Liver (tissue), 3 donors: ENCODE measurements around the gene ATAD3A.

Experiments
- CTCF ChIP-seq: fragments of 150-350 bp; IDR thresholded peaks from 2 replicates; pipeline ENCODE4 v1.5.1; 2017; ENCODE audit warnings: improper control_type of control experiment, low read depth, low read length; ENCODE audit not compliant: missing input control
- GABPA ChIP-seq, 2 donors: IDR thresholded peaks in 1 of 2; conservative IDR thresholded peaks in 1 of 2; 2 replicates each; pipeline ENCODE4 v1.6.1; 2016; ENCODE audit warnings: antibody characterized with exemption in 2 of 2, mild to moderate bottlenecking in 1 of 2, moderate library complexity in 1 of 2
- RAD21 ChIP-seq, 2 donors: IDR thresholded peaks; 2 replicates each; pipeline ENCODE4 v1.6.1; 2016; ENCODE audit warnings: antibody characterized with exemption in 2 of 2, mild to moderate bottlenecking in 2 of 2
- SP1 ChIP-seq: IDR thresholded peaks from 2 replicates; pipeline ENCODE4 v1.6.1; 2018; ENCODE audit warnings: antibody characterized with exemption, mild to moderate bottlenecking
- YY1 ChIP-seq: IDR thresholded peaks from 2 replicates; pipeline ENCODE4 v1.6.1; 2016; ENCODE audit warnings: antibody characterized with exemption, mild to moderate bottlenecking
- donor health status: healthy.
- donor health status: healthy.

- TF ChIP-seq SP1, result no peak
- TF ChIP-seq CTCF, result no peak
- no peak for TF ChIP-seq GABPA (IDR thresholded peaks at IDR 0.05 in 1 of 2, conservative IDR thresholded peaks at IDR 0.05 in 1 of 2)
- no peak for TF ChIP-seq YY1
- TF ChIP-seq RAD21 (IDR thresholded peaks at IDR 0.05), result no peak
These were observed 20.0 kb downstream of the ATAD3A start for GRCh38 chr1:1531947-1532346.
